RCC 7860 (cell line): ENCODE measurements around the gene ZNF618.
"Not testable (repeated sequence)": the region's sequence is repeated elsewhere in the genome, so short reads cannot be mapped to it uniquely, and the experiment has no call there.

ENCODE experiments used
- DNase-seq: peaks from one replicate; pipeline ENCODE4 v3.0.0-alpha.2; 2015; ENCODE audit warnings: low spot score
- FAIRE-seq: peaks from 2 replicates; lab custom pipeline; 2012; peaks lifted over from hg19 to GRCh38; lab: Jason Lieb, UNC

The ZNF618 gene

DNA sequence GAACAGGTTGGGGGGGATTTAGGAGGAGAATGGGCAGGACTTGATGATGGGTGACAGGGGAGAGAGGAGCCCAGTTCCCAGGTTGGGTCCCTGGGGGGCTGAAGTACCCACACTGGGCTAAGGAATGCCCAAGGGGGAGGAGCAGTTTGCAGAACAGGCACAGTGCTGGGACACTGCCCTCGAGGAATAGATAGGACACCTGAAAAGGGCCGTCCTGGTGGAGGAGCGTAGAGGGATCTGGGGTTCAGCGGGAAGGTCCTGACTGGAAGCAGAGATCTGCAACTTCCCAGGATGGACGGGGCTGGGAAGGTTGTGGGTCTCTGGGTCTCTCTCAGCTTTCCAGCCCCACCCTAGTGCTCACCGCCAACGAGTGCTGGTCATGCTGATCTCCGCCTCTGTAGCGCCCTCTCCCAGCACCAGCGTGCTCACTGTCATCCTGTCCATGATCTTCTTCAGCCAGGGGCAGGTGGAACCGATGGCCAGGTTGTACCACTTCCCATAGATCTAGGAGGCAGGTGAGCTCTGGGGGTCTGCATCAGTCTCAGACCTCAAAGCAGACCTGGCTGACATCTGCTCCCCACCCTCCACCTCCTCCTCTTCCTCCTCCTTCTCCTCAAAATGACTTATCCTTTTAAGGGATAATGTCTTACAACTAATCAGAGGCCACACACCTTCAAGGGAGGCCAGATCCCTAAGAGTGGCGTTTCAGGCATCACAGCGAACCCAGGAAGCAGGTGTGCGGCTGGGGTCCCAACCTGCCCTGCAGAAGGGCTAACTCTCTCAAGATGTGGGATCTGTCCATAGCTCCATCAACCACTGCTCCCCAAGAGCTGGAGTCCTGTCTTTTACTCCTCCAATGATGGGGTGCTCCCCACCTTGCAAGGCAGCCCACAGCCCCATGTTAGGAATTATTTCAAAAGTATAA lies 200.4 kb downstream of the ZNF618 start:
- FAIRE-seq (no peak), DNase-seq (no peak)

DNA sequence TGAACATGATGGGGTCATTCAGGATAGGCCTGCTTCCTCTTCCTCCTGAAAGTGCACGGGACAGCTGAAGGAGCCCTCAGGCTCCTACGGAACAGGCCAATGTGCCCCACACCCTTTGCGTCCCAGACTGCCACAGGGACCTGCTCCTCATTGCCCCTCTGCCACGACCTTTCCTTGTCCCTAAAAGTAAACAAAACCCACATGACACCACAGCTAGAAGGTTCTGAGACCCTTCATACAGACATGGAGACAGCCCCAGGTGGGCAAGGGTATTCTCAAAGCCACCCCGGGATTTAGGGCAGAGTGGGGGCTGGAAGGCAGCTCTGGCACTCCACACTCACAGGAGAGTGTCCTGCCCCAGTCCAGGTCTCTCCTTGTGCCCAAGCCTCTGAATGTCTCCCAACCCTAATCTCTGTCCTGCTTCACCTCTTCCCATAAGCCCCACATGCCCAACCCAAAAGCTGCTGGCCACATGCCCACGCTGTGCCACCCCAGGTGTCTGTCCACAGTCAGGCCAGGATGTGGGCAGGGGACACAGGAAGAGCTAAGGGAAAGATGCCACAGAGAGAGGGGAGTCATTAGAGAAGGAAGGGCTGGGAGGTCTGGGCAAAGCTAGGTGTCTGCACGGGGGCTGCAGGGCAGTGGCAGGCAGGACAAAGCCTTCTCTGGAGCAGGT lies 201.2 kb downstream of the ZNF618 start:
- FAIRE-seq (no peak), DNase-seq (no peak)

- DNase-seq: peak; percentile 41
- FAIRE-seq: no peak
Measured at GRCh38 chr9:114078021-114078780, 202.1 kb downstream of the ZNF618 start, which contains the start of gene AMBP. TSS of gene AMBP (minus strand) at chr9:114078300. CDS start at chr9:114078209, 91 bp downstream.

DNA sequence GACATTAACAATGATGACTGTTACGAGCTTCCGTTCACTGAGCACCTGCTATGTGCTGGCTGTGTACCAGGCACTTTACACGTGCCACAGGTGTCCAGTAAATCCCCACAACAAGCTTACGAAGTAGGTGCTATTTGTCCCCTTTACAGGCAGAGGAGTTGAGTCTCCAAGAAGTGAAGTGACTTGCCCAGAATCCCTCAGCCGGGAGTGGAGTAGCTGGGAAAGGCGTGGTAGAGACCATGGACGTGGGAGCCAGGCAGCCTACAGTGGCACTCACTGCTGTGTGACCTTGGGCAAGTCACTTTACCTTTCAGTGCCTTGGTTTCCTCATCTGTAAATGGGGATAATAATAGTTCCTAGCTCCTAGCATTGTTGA lies 202.7 kb downstream of the ZNF618 start:
- DNase-seq: no peak

DNA sequence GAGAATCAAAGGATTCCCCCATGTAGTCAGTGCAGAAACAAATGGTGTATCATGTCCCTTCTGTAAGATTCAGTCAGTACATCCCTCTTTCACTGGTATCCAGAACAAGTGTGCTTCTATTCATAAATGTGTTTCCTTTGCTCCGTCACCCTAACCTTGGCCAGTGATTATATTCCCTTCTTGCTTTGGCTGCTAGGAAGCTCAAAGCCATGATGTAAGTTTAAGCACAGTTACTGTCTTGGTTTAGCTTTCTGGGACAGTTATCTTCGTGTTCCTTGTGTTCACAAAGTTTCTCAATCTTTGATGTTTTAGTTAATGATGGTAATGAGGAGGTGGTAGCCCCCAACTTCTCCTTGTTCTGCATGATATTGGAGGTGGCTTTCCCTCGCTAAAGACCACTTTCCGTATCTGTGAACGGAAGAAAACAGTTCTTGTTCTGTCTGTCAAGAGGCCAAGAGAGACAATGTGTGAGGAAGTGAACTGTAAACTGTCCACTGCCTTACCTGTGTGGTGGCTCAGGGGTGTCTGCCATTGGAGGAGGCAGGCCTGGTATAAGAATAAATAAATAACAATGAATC lies 204.2 kb downstream of the ZNF618 start:
- FAIRE-seq: no peak

More for the DNA sequence above, 202.7 kb downstream of the ZNF618 start:
- no peak for FAIRE-seq

GRCh38 chr9:114080773-114081440 lies 204.8 kb downstream of the ZNF618 start:
- peak; percentile 79 for DNase-seq
- peak; percentile 95 for FAIRE-seq

More for the DNA sequence above, 204.2 kb downstream of the ZNF618 start:
- DNase-seq: no peak

- FAIRE-seq (no peak), DNase-seq (no peak)
Measured at GRCh38 chr9:114081441-114082016, 205.4 kb downstream of the ZNF618 start.

GRCh38 chr9:114082017-114082762 lies 206.1 kb downstream of the ZNF618 start:
- peak; percentile 80 for DNase-seq
- peak; percentile 66 for FAIRE-seq

DNA sequence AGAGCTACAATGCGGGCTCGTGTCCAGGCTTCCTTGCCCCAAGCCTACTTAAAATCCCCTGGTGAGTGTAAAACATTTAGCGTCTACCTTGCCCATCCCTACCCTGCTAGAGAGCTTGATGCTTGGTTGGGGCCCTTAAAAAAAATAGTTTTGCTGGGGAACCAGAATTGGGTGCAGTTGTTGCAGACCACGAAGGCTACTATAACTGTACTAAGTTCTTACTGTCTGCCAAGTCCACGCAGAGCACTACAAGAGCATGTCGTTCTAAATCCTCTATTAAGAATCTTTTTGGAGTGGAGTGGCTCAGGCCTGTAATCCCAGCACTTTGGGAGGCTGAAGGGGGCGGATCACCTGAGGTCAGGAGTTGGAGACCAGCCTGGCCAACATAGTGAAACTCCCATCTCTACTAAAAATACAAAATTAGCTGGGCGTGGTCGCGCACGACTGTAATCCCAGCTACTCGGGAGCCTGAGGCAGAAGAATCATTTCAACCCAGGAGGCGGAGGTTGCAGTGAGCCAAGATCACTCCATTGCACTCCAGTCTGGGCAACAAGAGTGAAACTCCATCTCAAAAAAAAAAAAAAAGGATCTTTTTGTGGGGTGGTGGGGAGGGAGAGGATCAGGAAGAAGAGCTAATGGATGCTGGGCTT lies 206.8 kb downstream of the ZNF618 start:
- FAIRE-seq, DNase-seq: not testable (repeated sequence)

DNA sequence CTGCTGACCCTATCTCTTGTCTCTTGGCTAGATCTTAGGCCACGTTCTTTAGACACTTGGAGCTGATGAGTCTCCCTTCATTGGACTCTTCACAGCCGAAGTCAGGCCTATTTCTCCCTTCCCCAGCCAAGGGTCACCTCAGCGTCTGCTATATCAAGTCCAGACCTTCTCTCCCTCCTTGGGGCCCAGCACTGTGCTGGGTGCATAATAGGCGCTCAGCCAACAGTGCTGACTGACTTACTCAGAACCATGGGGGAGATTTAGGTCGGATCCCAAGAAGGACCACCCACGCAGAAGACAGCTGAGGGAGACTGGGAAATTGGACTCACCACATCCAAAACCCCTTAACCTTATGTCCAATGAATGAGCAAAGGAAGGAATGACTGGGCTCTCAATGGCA lies 207.6 kb downstream of the ZNF618 start:
- DNase-seq (no peak), FAIRE-seq (no peak)

DNA sequence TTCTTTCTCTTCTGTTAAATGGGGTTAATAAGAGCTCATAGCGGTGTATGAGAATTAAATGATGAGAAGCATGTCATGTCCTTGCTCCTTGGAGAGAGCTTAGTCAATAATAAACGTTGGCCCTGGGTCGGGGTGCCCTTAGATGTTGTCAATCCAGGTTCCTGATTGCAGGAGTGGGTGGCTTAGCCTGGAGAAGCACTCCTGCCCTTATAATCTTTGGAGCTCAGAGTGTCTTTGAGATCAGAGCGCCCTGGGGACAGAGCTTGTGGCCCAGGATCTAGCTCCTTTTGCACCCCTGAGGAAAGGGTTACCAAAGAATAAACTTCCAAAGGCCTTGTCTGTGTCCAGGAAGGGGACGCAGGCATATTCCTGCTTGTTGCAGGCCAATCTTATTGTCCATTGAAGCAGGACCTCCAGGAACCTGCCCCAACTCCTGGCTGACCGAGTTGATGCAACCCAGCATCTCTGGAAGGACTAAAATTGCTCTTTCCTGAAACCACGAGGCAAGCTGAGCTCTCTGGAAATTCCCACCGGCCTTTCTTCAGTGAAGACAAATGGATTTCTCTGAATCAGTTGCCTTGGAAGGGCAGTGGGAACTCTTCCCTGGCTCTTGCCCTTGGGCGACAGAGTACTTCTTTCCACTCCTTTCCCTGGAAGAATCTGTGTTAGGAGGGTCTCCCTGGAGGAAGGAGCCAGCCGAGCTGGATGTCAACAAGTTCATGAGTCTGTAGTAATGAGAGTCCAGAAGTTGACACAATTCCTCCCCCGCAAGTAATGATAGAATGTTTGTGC lies 208.4 kb downstream of the ZNF618 start:
- FAIRE-seq: no peak
- no peak for DNase-seq

DNA sequence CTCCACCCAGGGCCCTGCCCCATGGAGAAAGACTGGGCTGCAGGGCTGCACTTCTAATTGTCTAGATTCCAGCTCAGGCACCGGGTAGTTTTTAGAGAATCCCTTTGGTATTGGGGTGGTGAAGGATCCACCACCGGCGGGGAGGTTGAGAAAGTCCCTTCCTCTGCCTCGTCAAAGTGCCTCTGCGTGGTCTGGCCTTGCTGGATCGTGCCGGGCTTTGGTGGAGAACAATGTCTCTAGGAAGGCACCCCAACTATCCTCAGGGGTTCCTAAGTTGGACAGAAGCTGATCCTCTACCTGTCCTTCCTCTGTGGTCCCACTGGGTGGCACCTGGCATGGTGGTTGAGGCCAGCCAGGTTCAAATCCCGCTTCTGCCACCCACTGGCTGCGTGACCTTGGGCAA lies 209.3 kb downstream of the ZNF618 start:
- DNase-seq (no peak), FAIRE-seq (no peak)

DNA sequence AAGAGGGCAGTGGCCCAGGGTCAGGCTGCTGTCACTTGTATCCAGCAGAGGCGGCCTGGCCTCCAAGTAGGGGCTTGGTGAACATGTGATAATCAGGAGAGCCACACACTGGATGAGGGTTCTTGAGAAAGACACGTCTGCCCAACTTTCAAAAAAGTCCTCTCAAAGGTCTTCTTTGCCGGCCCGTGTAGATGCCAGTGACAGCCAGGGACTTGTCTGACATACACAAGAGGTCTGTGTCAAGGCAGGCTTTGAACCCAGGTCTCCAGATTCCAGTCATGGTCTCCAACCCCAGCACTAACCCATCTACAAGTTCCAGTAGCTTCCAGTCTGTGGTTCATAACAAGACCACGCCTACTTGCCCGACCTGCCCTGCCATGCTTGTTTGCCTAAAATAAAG lies 209.9 kb downstream of the ZNF618 start:
- FAIRE-seq (no peak), DNase-seq (no peak)

DNA sequence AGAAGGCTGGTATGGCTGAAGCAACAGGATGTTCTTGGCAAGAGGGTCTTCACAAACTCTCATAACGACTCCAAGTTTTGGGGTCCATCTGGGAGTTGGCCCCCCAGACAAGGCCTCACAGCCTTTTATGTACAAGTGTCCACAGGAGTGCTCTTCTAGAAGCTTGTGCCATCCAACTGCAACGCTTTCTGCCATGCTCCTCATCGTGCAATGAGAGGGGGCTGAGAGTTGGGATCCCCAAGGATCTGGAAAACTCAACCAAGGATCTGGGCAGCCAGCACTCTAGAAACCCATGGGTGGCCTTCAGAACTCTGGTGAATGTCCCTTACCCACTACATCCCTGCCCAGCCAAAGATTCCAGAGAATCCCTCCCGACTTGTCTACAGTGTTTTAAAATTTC lies 210.5 kb downstream of the ZNF618 start:
- FAIRE-seq (no peak), DNase-seq (no peak)

DNA sequence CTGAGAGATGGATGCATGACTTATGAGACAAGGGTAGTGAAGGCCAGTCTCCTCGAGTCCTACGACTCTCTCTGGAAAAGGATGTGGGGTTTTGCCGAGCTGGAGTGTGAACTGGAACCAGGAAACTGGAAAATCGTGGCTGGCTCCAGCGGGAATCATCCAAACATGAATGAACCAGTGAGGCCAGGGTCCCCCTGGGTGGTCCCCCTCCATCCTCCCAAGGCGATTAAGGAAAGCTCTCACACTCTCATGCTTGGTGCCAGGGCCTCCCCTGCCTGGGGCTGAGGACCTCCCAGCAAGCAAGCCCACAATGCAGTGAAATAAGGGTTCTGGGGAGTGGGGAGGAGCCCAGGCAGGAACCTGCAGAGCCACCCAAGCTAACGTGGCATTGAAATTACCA lies 211.6 kb downstream of the ZNF618 start:
- DNase-seq (no peak), FAIRE-seq (no peak)

DNA sequence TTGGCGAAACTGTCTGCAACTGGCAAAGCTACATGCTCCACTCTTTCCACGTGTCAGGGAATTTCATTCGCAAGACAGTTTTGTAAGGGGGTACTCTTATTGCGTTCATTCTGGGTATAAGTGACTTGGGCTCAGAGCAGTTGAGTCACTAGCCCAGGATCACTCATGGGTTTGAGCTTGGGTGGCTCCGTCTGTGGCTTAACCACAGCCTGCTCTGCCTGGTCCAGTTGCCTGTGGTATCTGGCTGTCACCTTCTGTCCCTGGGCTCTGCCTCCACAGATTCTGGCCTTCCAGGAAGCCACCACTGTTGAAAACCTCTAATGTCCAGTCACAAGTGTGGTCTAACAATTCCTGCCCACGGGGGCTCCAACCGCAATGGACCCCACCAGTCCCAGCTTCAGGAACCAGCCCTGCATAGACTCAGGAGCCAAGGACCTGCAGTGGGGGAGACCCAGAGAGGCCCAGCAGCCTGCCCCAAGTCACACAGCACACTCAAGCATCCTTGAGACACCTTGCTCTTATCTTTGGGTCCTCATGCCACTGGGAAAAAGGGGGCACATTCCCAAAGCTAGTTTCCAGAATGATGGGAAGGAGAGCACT lies 212.6 kb downstream of the ZNF618 start:
- FAIRE-seq (peak; percentile 21), DNase-seq (no peak)

DNA sequence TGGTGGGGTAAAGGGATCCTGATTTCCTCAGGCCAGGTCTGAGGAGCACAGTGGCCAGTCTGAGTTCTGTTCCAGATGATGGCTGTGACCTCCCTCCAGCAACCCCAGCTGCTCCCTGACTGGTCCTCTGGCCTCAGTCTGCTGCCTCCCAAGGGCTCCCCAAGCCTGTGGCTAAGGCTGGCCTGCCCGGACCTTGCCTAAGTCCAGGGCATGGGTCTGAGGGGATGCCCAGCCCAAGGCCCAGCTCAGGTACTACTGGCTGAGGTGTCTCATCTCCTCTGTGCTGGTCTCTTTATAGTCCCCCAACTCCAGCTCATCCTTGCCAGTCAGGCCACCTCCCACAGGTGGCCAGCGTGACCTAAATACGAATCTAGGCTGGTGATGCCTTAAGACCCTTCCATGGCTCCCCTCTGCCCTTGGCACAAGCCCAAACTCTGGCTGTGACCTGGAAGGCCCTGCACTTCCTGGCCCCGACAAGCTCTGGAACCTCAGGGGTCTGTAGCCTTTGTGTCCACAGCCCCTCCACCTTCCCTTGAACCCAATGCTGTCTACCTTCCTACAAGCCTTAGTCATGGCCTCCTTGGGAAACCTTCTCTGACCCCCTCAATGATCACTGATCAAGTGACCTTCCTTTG lies 213.2 kb downstream of the ZNF618 start:
- no peak for DNase-seq

More for the DNA sequence above, 213.2 kb downstream of the ZNF618 start:
- no peak for FAIRE-seq
